OCI-LY1 (cell line): ENCODE measurements around the gene SLC29A3.

Experiments
- H2AFZ ChIP-seq: fragments of 200-600 bp; sonication (generic), shearing (Covaris generic); 2 replicates; pipeline ENCODE4 v1.6.0; 2014; ENCODE audit warnings: antibody characterized with exemption, mild to moderate bottlenecking, low read length
- H3F3A ChIP-seq: fragments of 200-600 bp; sonication (generic), shearing (Covaris generic); 2 replicates; pipeline ENCODE4 v1.6.0; 2014; ENCODE audit warnings: mild to moderate bottlenecking, antibody characterized with exemption, low read length, moderate library complexity; ENCODE audit not compliant: insufficient read depth
- H3K27ac ChIP-seq: fragments of 200-600 bp; sonication (generic); 2 replicates; pipeline ENCODE4 v1.5.1; 2014; ENCODE audit warnings: low read length, mixed run types, mild to moderate bottlenecking, low read depth; ENCODE audit not compliant: poor library complexity, severe bottlenecking
- H3K27me3 ChIP-seq: fragments of 200-600 bp; sonication (generic); 2 replicates; pipeline ENCODE4 v1.6.0; 2014; ENCODE audit warnings: antibody characterized with exemption, mild to moderate bottlenecking, low read length, moderate library complexity; ENCODE audit not compliant: insufficient read depth
- H3K36me3 ChIP-seq: fragments of 200-600 bp; sonication (generic); 2 replicates; pipeline ENCODE4 v1.6.1; 2014; ENCODE audit warnings: mild to moderate bottlenecking, antibody characterized with exemption, low read length, moderate library complexity, mixed read lengths; ENCODE audit not compliant: insufficient read depth
- H3K4me1 ChIP-seq: fragments of 200-600 bp; sonication (generic); 2 replicates; pipeline ENCODE4 v1.5.1; 2014; ENCODE audit warnings: mild to moderate bottlenecking, low read length, moderate library complexity; ENCODE audit not compliant: insufficient read depth, severe bottlenecking
- H3K4me2 ChIP-seq: fragments of 200-600 bp; sonication (generic), shearing (Covaris generic); 2 replicates; pipeline ENCODE4 v1.6.1; 2014; ENCODE audit warnings: low read length
- H3K4me3 ChIP-seq: fragments of 200-600 bp; sonication (generic); 2 replicates; pipeline ENCODE4 v1.5.1; 2014; ENCODE audit warnings: low read length, low read depth, mild to moderate bottlenecking, mixed read lengths; ENCODE audit not compliant: poor library complexity, severe bottlenecking
- H3K79me2 ChIP-seq: fragments of 200-600 bp; shearing (Covaris generic); 2 replicates; pipeline ENCODE4 v1.6.1; 2016; ENCODE audit warnings: mixed run types, low read length, mixed read lengths; ENCODE audit not compliant: insufficient read depth
- H3K9ac ChIP-seq: fragments of 200-600 bp; sonication (generic), shearing (Covaris generic); 2 replicates; pipeline ENCODE4 v1.6.1; 2014; ENCODE audit warnings: mild to moderate bottlenecking, low read length, mixed read lengths
- H3K9me2 ChIP-seq: fragments of 200-600 bp; sonication (generic), shearing (Covaris generic); 2 replicates; pipeline ENCODE4 v1.6.1; 2014; ENCODE audit warnings: low read depth, mild to moderate bottlenecking, low read length, mixed read lengths
- H3K9me3 ChIP-seq: fragments of 200-600 bp; shearing (Covaris generic); 2 replicates; pipeline ENCODE4 v1.6.1; 2014; ENCODE audit warnings: low read length, mixed read lengths
- H4K20me1 ChIP-seq: fragments of 200-600 bp; sonication (generic), shearing (Covaris generic); 2 replicates; pipeline ENCODE4 v1.6.0; 2016; ENCODE audit warnings: mild to moderate bottlenecking, low read length; ENCODE audit not compliant: insufficient read depth
- EZH2 ChIP-seq: fragments of 200-600 bp; sonication (generic), shearing (Covaris generic); IDR thresholded peaks from 2 replicates; pipeline ENCODE4 v1.8.0; 2017; ENCODE audit warnings: borderline replicate concordance, mixed run types, mild to moderate bottlenecking, antibody characterized with exemption, low read length, moderate library complexity, mixed read lengths
- TF ChIP-seq, protein P1 (sequence below): fragments of 200-600 bp; sonication (generic), shearing (Covaris generic); IDR thresholded peaks from 2 replicates; pipeline ENCODE4 v1.5.1; 2017; ENCODE audit warnings: mild to moderate bottlenecking, antibody characterized with exemption, low read length, moderate library complexity, mixed read lengths

Gene SLC29A3

DNA sequence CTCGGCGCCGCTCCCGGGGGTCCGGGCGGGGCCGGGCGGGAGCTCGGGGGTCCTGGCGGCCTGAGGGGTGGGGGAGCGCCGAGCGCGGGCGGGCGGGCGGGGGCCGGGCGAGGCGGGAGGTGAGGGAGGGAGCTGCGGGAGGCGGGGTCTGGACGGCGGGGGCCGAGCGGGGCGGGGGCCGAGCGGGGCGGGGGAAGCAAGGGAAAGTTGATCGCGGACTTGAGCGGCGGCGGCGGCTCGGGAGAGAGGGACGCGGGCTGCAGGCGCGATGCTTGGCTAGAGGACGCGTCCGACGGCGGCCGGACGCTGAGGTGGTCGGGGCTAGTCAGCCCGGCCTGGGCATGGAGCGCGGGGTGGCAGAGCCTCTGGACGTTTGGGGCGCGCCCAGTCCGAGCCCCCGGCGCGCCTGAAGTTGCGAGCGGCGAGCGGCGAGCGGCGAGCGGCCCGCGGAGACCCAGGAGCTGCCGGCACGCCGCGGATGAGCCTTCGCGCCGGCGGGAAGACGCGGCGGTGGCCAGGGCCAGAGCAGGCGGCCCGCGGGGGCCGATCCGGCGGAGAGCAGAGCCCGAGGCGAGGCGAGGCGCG, 77.7 kb downstream of the SLC29A3 start, which contains the start of gene CDH23:
Gene CDH23, plus strand, starts transcription at position 210 of the 585 bp plus-strand sequence. CDS start 42,912 bp downstream, outside the sequence.
- no peaks in the 10 kb centered on the region for H3F3A ChIP-seq
- H3K36me3 ChIP-seq, result no peaks in the 10 kb centered on the region
- no peaks in the 10 kb centered on the region for H4K20me1 ChIP-seq
- H3K79me2 ChIP-seq, result no peaks in the 10 kb centered on the region
- no peaks in the 10 kb centered on the region for H3K4me1 ChIP-seq
- H3K9ac ChIP-seq, result no peak within 1 kb of the TSS
- H3K9me2 ChIP-seq, result no peaks in the 10 kb centered on the region
- 0 out of 2 replicates have a peak, but pooled peaks cover 11% of the 10 kb centered on the region for H3K27me3 ChIP-seq
- TF ChIP-seq, protein P1, sequence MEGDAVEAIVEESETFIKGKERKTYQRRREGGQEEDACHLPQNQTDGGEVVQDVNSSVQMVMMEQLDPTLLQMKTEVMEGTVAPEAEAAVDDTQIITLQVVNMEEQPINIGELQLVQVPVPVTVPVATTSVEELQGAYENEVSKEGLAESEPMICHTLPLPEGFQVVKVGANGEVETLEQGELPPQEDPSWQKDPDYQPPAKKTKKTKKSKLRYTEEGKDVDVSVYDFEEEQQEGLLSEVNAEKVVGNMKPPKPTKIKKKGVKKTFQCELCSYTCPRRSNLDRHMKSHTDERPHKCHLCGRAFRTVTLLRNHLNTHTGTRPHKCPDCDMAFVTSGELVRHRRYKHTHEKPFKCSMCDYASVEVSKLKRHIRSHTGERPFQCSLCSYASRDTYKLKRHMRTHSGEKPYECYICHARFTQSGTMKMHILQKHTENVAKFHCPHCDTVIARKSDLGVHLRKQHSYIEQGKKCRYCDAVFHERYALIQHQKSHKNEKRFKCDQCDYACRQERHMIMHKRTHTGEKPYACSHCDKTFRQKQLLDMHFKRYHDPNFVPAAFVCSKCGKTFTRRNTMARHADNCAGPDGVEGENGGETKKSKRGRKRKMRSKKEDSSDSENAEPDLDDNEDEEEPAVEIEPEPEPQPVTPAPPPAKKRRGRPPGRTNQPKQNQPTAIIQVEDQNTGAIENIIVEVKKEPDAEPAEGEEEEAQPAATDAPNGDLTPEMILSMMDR, result no peak
- no peak for TF ChIP-seq EZH2
- H3K4me3 ChIP-seq, result no peak within 1 kb of the TSS
- no peak within 1 kb of the TSS for H2AFZ ChIP-seq
- no peak within 1 kb of the TSS for H3K4me2 ChIP-seq
- no peaks in the 10 kb centered on the region for H3K9me3 ChIP-seq
- H3K27ac ChIP-seq, result no peak within 1 kb of the TSS

- H2AFZ ChIP-seq, result no peak overlapping the region
- no peaks in the 10 kb centered on the region for H3K9me3 ChIP-seq
- H3K36me3 ChIP-seq, result no peaks in the 10 kb centered on the region
- TF ChIP-seq, protein P1, result no peak
- no peak for TF ChIP-seq EZH2
- H3K9ac ChIP-seq, result no peak overlapping the region
- no peaks in the 10 kb centered on the region for H3K9me2 ChIP-seq
- no peak overlapping the region for H3K4me3 ChIP-seq
- H3K79me2 ChIP-seq, result no peaks in the 10 kb centered on the region
- no peak overlapping the region for H3K27ac ChIP-seq
- H3K4me2 ChIP-seq, result no peak overlapping the region
- no peaks in the 10 kb centered on the region for H4K20me1 ChIP-seq
- H3K4me1 ChIP-seq, result no peaks in the 10 kb centered on the region
- no peaks in the 10 kb centered on the region for H3F3A ChIP-seq
- H3K27me3 ChIP-seq, result 0 out of 2 replicates have a peak, but pooled peaks cover 11% of the 10 kb centered on the region
These were observed 78.5 kb downstream of the SLC29A3 start for GRCh38 chr10:71397296-71398212.

- H2AFZ ChIP-seq, result no peak overlapping the region
- no peak overlapping the region for H3K4me3 ChIP-seq
- H3K9me2 ChIP-seq, result no peaks in the 10 kb centered on the region
- H3K27ac ChIP-seq, result no peak overlapping the region
- no peak overlapping the region for H3K9ac ChIP-seq
- H3K4me2 ChIP-seq, result no peak overlapping the region
- H3K79me2 ChIP-seq, result no peaks in the 10 kb centered on the region
- no peaks in the 10 kb centered on the region for H3K9me3 ChIP-seq
- no peaks in the 10 kb centered on the region for H3K27me3 ChIP-seq
- H3F3A ChIP-seq, result no peaks in the 10 kb centered on the region
- TF ChIP-seq EZH2, result no peak
- TF ChIP-seq, protein P1, result no peak
- no peaks in the 10 kb centered on the region for H3K36me3 ChIP-seq
- H4K20me1 ChIP-seq, result no peaks in the 10 kb centered on the region
- H3K4me1 ChIP-seq, result no peaks in the 10 kb centered on the region
These were observed 79.9 kb downstream of the SLC29A3 start for GRCh38 chr10:71398976-71399375.
